ENCODE data around the gene DUS1L. TPM values are rescaled to one million over a fixed set of nuclear protein-coding genes. Genes with fewer than 3 reads are reported as not detected.
A peak's percentile ranks its signal among the peaks of the same experiment; 100 is the strongest.

Gene DUS1L
- total RNA-seq, 1 experiment from 2014 or later, result 176 TPM

GRCh38 chr17:82015311-82015971 is 50.2 kb downstream of the DUS1L start (continued):
- TF ChIP-seq CTCF (IDR thresholded peaks at IDR 0.05 in 2 of 3, conservative IDR thresholded peaks at IDR 0.05 in 1 of 3; ENCODE audit: borderline replicate concordance in 1 of 3, insufficient read depth in 1 of 3, low read depth in 2 of 3, low read length in 2 of 3) (no peak), TCF7L2 (IDR thresholded peaks at IDR 0.05; ENCODE audit: borderline replicate concordance, extremely low read depth, insufficient read depth, insufficient read length) (no peak), YY1 (IDR thresholded peaks at IDR 0.05; ENCODE audit: extremely low read depth, insufficient replicate concordance, low read depth, low read length) (no peak), ATF3 (IDR thresholded peaks at IDR 0.05) (no peak), SP1 (IDR thresholded peaks at IDR 0.05; ENCODE audit: low read depth) (no peak), FOSL1 (IDR thresholded peaks at IDR 0.05; ENCODE audit: low read depth) (no peak), ELF1 (IDR thresholded peaks at IDR 0.05; ENCODE audit: borderline replicate concordance, low read depth) (no peak)

- Histone ChIP-seq H3K9ac (ENCODE audit: low read length) (no peak overlapping the region), H2AFZ (ENCODE audit: low read depth, low read length, poor library complexity, severe bottlenecking) (no peak overlapping the region), H3K79me2 (ENCODE audit: insufficient read depth, low read length) (peaks cover 7% of the 10 kb centered on the region; the same call in 1 of the 2 replicates), H3K36me3 (ENCODE audit: control insufficient read depth in 1 of 2, insufficient read depth in 2 of 2, low read length in 2 of 2) (peaks cover 0 to 10% of the 10 kb centered on the region in 2 experiments; a peak in 1 of 4 replicates), H3K27me3 (ENCODE audit: insufficient read depth, low read length) (no peaks in the 10 kb centered on the region), H4K20me1 (ENCODE audit: insufficient read depth) (no peaks in the 10 kb centered on the region; the same call in 1 of the 2 replicates), H3K9me3 (ENCODE audit: control insufficient read depth in 1 of 2, insufficient read depth in 1 of 2, low read depth in 1 of 2, low read length in 2 of 2) (no peaks in the 10 kb centered on the region), H3K4me1 (ENCODE audit: control insufficient read depth in 1 of 2, insufficient read depth in 2 of 2, low read length in 2 of 2) (peaks cover 15 to 18% of the 10 kb centered on the region in 2 experiments; a peak in 3 of 4 replicates), H3K4me3 (replicated peaks in 1 of 2; ENCODE audit: low read depth in 1 of 2, low read length in 2 of 2) (no peak overlapping the region), H3K27ac (ENCODE audit: low read depth, low read length) (no peak overlapping the region; the same call in 1 of the 2 replicates), H3K9me2 (ENCODE audit: insufficient read depth) (no peaks in the 10 kb centered on the region), H3K4me2 (ENCODE audit: low read length) (no peak overlapping the region)
- DNase-seq (ENCODE audit: low read depth, low spot score) (no peak), ATAC-seq (0 out of 2 replicates have a peak, but pooled peaks have one; percentile 3)
- TF ChIP-seq POLR2AphosphoS5 (IDR thresholded peaks at IDR 0.05; ENCODE audit: low read depth, low read length) (no peak), CBX3 (IDR thresholded peaks at IDR 0.05; ENCODE audit: low read depth) (no peak)
- ChIA-PET POLR2A (no interaction called here), RAD21 (ENCODE audit: low non-redundant PET in 1 of 2, low total read pairs in 2 of 2, uncharacterized antibody in 2 of 2, unreplicated experiment in 2 of 2) (no interaction called here), CTCF (no interaction called here)
- no TSS peak for BruUV-seq (replicated peaks)
- intact Hi-C loops (cut with micrococcal nuclease), result no loop called here
These were observed 50.7 kb downstream of the DUS1L start for GRCh38 chr17:82014971-82015310.
